Suppressor macrophage treated with lipopolysaccharide for 1 hour (primary cell): Measurements from ENCODE around the gene OR6B1.

ENCODE experiments used
- DNase-seq, 3 donors: peaks; one replicate each; pipeline ENCODE4 v3.0.0-alpha.2; 2020 to 2022

The OR6B1 gene

GRCh38 chr7:144000020-144000419 lies at the start of gene OR6B1:
OR6B1 (plus strand) TSS chr7:144000320; CDS start chr7:144003997, 3,677 bp downstream.
- no peak for DNase-seq

- no peak for DNase-seq
Measured at GRCh38 chr7:143953421-143953820, 46.7 kb upstream of the OR6B1 start.

- no peak for DNase-seq
Measured at GRCh38 chr7:143954135-143954534, 46.0 kb upstream of the OR6B1 start.

- DNase-seq = no peak
Measured at GRCh38 chr7:143954544-143954943, 45.6 kb upstream of the OR6B1 start, which contains the start of gene OR2F1. OR2F1 (plus strand) TSS chr7:143954844; CDS start chr7:143959971, 5,127 bp downstream.

- DNase-seq = no peak
Measured at GRCh38 chr7:143958781-143959180, 41.3 kb upstream of the OR6B1 start.

GRCh38 chr7:143960813-143961610 lies 39.1 kb upstream of the OR6B1 start:
- DNase-seq = no peak

GRCh38 chr7:143965280-143965679 lies 34.8 kb upstream of the OR6B1 start:
- DNase-seq = no peak

GRCh38 chr7:143967398-143967797 lies 32.7 kb upstream of the OR6B1 start:
- DNase-seq = no peak

- DNase-seq = no peak
Measured at GRCh38 chr7:143973870-143974416, 26.2 kb upstream of the OR6B1 start.

GRCh38 chr7:143974459-143974858 lies 25.7 kb upstream of the OR6B1 start:
- DNase-seq = no peak

GRCh38 chr7:143975617-143976016 lies 24.5 kb upstream of the OR6B1 start:
- no peak for DNase-seq

- no peak for DNase-seq
Measured at GRCh38 chr7:143978585-143978984, 21.5 kb upstream of the OR6B1 start.

GRCh38 chr7:143979359-143979758 lies 20.8 kb upstream of the OR6B1 start:
- no peak for DNase-seq

GRCh38 chr7:143979998-143980397 lies 20.1 kb upstream of the OR6B1 start:
- DNase-seq = no peak

- no peak for DNase-seq
Measured at GRCh38 chr7:143980746-143981510, 19.2 kb upstream of the OR6B1 start.

- DNase-seq = no peak
Measured at GRCh38 chr7:143983960-143984359, 16.2 kb upstream of the OR6B1 start.

- DNase-seq = no peak
Measured at GRCh38 chr7:143987513-143987912, 12.6 kb upstream of the OR6B1 start.

GRCh38 chr7:143988976-143989745 lies 11.0 kb upstream of the OR6B1 start:
- no peak for DNase-seq

GRCh38 chr7:143992670-143993069 lies 7.5 kb upstream of the OR6B1 start:
- no peak for DNase-seq

GRCh38 chr7:143993924-143994323 lies 6.2 kb upstream of the OR6B1 start:
- DNase-seq = no peak

GRCh38 chr7:144001543-144001942 lies 1.4 kb downstream of the OR6B1 start:
- no peak for DNase-seq

- no peak for DNase-seq
Measured at GRCh38 chr7:144004703-144005102, 4.6 kb downstream of the OR6B1 start.
